HCEC 1CT (cell line): ENCODE results near the gene SPATC1L.

Experiments
- DNase-seq: peaks from one replicate; pipeline ENCODE4 v3.0.0-alpha.2; 2017

Gene SPATC1L

DNA sequence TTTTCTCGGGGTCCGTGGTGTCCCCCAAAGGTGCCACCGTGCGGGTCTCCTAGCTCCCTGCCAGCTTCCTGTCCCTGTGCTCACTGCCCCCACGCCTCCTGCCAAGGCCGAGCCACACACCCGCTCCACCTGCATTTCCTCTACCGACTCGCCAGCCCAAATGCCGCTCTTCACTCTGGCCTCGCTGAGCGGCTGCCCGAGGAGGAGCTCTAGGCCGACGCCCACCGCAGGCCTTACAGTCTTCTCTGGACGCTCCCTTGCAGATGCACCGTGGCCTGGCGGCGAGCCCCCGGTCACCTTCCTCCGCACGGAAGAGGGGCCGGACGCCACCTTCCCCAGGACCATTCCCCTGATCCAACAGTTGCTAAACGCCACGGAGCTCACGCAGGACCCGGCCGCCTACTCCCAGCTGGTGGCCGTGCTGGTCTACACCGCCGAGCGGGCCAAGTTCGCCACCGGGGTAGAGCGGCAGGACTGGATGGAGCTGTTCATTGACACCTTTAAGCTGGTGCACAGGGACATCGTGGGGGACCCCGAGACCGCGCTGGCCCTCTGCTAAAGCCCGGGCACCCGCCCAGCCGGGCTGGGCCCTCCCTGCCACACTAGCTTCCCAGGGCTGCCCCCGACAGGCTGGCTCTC is 55.2 kb downstream of the SPATC1L start:
- DNase-seq, result no peak

DNA sequence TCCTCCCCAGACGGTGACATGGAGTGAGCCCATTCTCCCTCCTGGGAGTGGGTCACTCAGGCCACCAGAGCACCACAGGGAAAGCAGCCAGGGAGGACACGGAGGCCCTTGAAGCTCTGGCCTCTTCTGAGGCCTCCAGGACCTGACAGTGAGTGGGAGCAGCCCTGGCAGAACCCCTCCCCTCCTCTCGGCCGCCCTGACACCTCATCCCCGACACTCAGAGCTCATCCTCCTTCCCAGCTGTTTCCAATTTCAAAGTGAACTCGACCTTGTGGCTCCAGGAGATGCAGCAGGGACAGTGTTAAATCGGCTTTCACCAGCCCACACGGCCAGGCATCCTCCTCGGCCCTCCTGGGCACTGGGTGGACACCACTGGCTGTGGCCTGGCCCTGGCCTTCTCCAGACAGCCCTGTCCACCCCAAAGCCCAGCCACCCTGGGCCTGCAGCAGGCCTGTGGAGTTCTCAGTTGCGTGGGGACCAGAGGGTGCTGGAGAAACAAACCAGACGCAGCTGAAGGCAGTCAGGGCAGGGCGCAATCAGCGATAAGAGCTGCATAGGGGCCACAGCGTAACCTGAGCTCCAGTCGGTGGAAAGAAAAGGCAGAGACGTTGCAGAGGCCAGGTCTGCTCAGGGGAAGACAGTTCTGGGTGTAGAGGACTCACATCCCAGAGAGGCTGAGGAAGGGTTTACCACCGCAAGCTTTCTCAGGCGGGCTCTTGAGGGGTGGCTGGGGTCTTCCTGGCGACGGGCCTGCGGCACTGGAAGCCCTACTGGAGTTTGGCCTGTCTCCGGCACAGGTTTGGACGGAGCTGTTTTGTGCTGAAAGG is 55.9 kb downstream of the SPATC1L start:
- no peak for DNase-seq

- DNase-seq, result no peak
These were observed 56.8 kb downstream of the SPATC1L start for GRCh38 chr21:46127239-46128105.

DNA sequence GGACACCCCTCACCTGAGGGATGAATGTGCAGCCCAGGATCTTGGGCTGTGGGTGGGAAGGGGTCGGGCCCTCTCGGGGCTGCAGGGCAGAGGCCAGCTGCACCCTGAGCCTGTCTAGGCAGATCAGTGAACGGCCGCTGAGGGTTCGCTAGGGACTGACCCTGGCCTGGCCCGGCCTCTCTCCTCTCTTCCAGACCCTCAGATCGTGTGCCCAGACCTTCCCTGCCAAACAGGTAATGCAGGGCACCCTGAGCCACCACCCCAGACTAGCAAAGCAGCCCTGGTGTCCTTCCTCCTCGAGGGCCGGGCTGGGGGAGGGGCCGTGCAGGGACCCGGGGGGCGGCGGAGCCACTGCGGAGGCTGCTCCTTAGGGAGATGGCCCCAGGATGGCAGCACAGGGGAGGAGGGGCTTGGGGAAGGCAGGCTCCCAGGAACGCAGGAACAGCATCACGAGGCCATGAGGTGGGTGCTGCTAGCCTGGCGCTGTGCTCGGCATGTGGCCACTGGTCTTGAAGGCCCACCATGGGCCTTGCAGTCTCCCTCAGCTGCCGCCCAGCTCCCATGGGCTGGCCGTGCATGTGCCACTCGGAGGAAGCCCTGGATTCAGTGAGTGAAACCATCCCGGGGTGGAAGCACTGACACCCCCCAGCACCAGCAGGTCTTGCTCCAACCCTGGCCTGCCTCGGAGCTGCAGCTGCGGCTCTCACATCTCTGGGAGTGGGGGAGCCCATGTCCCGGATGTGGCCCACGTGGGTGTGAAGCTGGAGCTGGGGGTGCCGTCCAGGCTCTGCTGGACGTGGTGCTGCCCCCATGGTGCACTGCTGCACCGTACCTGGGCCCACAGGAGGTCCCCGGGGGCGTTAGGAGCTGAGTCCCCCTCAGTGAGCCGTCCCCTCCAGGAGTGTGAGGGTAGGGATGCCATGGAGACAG is 57.7 kb downstream of the SPATC1L start:
- no peak for DNase-seq

- DNase-seq, result no peak
These were observed 58.4 kb downstream of the SPATC1L start for GRCh38 chr21:46125846-46126301.

DNA sequence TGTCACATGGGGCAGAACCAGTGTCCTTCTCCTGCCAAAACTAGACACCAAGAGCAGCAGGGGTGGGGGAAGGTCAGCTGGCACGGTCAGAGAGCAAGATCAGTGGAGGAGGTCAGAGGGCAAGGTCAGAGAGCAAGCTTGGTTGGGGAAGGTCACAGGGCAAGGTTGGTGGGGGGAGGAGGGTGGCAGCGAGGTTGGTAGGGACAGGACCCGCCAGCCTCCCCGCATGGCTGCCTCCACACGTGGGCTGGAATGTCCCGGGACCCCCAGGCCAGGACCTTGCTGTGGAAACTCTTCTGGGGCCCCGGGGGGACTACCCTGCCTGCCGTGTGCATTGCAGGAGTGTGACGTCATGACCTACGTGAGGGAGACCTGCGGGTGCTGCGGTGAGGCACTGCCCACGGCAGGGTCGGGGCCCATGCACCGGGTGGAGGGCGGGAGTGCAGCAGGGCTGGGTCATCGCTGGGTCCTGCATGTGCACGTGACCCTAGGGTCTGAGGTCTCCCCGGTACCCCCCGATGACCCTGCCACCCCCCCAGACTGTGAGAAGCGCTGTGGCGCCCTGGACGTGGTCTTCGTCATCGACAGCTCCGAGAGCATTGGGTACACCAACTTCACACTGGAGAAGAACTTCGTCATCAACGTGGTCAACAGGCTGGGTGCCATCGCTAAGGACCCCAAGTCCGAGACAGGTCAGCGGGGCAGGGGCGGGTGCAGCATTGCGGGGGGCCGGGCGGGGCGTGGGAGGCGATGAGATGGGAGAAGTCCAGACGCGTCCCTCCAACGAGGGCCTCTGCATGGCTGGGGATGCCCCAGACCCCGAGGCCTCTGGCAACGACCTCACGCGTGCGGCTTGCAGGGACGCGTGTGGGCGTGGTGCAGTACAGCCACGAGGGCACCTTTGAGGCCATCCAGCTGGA is 59.1 kb downstream of the SPATC1L start:
- DNase-seq, result no peak

DNA sequence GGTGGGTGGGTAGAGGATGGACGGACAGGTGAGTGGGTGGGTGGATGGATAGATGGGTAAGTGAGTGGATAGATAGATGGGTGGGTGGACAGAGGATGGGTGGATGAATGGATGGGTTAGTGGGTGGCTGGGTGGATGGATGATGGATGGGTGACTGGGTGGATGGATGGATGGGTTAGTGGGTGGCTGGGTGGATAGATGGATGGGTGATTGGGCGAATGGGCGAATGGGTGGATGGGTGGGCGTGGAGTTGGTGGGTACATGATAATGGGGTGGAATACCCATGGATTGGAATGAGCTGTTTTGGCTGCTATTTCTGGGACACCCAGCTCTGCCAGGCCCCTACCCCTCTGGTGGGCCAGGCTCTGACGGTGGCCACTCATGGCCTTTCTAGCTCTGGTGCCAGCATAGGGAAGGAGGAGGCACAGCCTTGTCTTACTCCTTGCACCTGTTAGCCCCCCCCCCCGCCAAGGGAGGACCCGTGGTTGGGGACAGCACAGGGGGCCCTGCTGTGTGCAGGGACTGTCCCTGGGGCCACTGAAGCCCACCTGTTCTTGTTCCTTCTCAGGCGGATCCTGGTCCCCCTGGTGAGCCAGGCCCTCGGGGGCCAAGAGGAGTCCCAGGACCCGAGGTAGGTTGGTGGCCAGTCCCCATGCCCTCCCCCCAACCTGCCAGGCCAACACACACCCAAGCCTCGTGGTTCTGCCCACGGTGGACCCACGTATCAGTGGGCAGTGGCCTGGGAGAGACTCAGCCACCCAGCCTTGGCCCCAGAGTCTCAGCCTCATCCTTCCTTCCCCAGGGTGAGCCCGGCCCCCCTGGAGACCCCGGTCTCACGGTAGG is 60.0 kb downstream of the SPATC1L start:
- DNase-seq, result no peak

- DNase-seq, result no peak
These were observed 61.2 kb downstream of the SPATC1L start for GRCh38 chr21:46122758-46123683.

- no peak for DNase-seq
These were observed 62.0 kb downstream of the SPATC1L start for GRCh38 chr21:46122237-46122671.

- no peak for DNase-seq
These were observed 62.7 kb downstream of the SPATC1L start for GRCh38 chr21:46121286-46122221.

GRCh38 chr21:46120301-46121285 is 63.7 kb downstream of the SPATC1L start:
- DNase-seq, result no peak

- no peak for DNase-seq
These were observed 64.5 kb downstream of the SPATC1L start for GRCh38 chr21:46119637-46120271.

DNA sequence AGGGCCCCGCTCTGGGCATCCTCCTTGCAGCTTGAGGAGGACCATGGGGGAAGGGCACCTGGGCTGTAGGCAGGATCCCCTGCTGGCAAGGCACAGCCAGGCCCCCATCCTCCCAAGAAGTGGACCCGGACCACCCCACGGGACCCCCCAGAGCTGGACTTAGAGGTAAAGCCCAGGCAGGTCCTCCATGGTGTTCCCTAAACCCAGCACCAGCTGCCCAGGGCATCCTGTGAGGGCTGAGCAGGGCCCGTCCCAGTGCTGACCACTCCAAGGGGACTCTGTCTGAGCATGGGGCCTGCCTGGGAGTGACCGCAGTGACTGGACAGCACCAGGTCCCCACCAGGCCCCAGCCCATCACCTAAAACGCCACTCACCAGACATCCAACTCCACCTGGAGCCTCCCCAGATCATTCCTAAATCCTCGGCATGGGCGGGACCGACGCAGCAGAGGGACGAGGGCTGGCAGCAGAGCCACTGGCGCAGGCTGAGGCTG is 65.1 kb downstream of the SPATC1L start:
- no peak for DNase-seq

DNA sequence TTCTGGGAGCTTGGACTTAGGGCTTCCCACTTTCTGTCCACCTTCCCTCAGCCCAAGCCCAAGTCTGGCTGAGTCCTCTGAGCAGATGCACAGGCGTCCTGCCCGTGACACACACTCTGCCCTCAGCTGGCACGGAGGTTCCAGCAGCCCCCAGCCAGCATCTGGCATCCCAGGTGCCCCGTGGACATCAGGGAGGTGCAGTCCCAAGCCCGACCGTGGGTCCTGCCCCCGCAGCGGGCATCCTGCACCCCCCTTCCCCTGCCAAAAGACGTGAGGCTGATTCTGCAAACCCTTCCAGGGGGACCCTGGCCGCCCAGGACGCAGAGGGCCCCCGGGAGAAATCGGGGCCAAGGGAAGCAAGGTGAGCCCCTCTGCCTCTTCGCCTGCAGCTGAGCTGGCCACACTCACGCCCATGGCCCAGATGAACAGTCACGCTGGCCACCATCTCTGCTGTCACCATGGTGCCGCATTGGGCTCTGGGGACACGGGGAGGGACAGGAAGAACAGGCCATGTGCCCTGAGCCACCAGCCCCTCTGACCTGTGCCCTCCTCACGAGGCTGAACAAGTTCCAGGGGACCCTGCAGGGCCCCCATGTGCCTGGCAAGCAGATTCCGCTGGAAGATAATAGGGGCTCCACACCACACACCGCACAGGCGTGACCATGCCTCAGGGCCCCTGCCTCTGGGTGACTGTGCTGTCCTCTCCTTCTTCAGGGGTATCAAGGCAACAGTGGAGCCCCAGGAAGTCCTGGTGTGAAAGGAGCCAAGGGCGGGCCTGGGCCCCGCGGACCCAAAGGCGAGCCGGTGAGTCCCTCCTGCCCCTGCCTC is 65.7 kb downstream of the SPATC1L start:
- DNase-seq, result no peak
